Measurements from ENCODE around the gene ZC3H18.

- no peak for TF ChIP-seq EZH2 (IDR thresholded peaks at IDR 0.05; ENCODE audit: low read length, unreplicated experiment)
- TF ChIP-seq CTCF (conservative IDR thresholded peaks at IDR 0.05; ENCODE audit: low read depth, low read length): no peak
Measured at GRCh38 chr16:88582912-88583575, 12.8 kb downstream of the ZC3H18 start.
